HG02678 (cell line): ENCODE results near the gene NKX3-2.

Source experiments
- ATAC-seq: cut with Tn5 transposase; IDR thresholded peaks from one replicate; pipeline ENCODE4 v1.9.1; 2021; ENCODE audit warnings: mild to moderate bottlenecking, moderate library complexity; ENCODE audit not compliant: unreplicated experiment

The NKX3-2 gene

DNA sequence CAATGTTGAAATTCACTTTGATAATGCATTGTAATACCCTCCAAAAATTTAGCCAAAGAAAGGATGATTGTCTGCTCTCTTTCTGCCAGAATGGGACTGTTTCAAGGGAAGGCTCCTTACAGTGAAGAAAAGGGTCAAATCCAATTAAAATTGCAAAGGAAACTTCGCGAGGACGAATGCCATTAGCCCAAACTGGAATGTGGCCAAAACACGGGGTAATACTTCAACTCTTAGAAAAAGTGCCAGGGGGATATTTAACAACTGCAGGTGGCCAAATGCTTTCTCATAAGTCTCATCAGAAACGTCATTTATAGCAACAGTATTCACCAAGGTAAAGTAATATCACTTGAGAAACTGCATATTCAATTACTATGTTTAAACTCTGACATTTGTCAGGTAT is 29.0 kb downstream of the NKX3-2 start:
- ATAC-seq = no peak

DNA sequence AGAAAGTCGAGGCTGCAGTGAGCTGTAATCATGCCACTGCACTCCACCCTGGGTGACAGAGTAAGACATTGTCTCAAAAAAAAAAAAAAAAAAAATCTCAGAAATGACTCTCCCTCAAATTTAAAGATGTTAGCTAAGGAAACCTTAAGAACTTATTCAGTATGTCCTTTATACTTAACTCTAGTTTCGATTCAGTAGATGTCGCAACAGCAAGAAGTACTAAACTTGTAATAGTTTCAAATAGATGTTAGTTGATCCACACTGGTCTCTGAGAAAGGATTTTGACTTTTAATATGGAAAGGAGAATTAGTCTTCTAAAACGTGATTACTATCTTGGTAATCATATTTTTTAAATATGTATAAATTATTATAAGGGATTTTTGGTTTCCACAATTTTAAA is 29.6 kb downstream of the NKX3-2 start:
- ATAC-seq = no peak

DNA sequence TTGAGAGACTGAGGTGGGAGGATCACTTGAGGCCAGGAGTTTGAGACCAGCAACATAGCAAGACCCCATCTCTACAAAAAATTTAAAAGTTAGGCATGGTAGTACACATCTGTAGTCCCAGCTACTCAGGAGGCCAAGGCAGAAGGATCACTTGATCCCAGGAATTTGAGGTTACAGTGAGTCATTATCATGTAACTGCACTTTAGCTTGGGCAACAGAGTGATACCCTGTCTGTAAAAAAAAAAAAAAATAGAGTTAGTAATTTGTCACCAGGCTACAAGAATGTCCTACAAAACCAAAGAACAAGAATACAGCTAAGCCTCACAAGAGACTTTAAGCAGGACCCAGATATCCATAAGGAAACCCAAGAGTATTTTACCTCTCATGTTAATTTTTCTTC is 33.2 kb downstream of the NKX3-2 start:
- ATAC-seq = no peak

DNA sequence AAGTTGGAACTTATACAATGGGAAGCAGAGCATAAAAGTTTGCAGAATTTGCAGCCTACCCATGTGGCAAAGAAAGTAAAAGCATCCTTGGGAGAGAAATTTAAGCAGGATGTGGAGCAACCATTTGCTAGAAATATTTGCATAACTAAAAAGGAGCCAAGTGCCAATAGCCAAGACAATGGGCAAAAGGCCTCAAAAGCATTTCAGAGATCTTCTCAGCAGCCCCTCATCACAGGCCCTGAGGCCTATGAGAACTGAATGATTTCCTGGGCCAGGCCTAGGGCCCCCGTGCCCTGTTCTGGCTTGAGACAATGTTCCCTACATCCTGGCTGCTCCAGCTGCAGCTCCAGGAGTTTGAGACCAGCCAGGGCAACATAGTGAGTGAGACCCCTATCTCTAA is 34.9 kb downstream of the NKX3-2 start:
- ATAC-seq = no peak

DNA sequence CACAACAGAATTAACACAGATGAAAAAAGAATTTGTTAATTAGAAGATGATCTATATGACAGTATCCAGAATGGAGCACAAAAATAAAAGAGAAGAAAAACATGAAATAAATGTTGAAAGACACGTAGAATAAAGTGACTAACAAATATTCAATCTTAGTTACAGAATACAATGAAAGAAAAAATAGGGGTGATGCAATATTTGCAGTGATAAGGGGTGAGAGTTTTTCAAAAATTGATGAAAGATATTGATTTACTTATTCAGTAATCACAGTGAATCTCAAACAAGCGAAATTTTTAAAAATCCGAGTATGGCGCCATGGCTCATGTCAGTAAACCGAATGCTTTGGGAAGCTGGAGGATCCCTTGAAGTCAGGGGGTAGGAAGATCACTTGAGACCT is 39.9 kb downstream of the NKX3-2 start:
- ATAC-seq = no peak

DNA sequence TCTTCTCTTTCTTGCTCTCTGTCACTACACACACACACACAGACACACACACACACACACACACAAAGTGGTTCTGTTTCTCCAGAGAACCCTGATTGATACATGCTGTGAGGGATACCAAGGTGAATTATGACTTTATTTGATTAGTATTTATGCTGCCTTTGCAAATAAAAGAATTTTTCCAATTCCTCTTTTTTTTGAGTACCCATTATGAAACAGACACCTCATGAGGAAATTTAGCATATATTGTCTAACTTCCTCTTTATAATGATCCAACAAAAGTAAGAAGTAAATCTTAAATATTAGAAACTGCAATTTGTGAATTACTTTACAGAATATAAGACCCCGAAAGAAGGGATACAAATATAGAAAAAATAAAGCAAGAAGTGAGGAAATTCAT is 45.8 kb downstream of the NKX3-2 start:
- ATAC-seq = no peak

DNA sequence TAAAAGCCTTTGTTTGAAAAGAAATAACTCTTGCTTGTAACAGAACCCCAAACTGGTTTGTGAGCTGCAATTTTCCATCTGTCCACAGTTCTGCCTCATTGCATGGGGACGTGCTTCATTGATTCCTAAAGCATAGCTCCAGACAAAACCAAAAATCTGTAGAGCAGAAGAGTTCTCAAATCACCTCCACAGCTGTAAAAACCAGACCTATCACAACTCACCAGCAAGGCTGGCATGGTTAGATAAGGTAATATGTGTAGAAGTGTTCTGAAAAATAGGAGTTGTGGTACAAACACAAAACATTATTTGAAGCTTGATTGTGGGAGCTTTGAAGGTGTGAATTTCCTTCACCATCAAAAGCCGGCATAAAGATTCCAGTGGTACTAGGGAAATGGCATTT is 47.7 kb downstream of the NKX3-2 start:
- no peak for ATAC-seq

DNA sequence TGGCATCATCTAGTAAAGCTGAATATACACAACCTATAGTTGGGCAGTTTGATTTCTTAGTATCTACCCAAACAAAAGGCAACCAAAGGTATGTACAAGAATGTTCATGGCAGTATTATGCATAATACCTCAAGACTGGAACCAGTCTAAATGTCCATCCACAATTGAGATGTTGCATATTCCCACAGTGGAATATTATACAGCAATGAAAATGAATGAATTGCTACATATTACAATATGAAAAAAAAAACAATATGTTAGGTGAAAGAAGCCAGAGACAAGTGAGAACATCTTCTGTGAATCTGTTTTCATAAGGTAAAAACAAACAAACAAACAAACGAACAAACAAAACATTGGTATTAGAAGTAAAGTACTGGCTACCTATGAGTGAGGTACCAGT is 48.6 kb downstream of the NKX3-2 start:
- no peak for ATAC-seq

DNA sequence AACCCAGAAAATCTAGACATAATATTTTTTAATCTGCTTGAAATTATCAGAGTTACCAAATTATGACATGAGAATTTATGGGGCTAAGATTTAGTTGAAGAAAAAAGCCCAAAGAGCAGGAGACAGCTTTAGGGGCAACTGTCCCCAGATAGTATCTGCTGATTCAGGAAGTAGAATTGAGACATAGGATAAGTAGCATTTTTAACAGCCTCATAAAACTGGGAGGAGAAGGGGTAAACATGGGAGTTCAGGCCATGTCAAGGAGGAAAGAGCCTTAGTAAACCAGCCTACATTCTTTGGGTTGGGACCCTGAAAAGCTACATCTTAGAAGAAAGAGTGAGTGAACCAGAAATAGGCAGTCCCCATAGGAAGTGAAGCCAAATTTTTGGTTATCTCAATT is 50.5 kb downstream of the NKX3-2 start:
- no peak for ATAC-seq

DNA sequence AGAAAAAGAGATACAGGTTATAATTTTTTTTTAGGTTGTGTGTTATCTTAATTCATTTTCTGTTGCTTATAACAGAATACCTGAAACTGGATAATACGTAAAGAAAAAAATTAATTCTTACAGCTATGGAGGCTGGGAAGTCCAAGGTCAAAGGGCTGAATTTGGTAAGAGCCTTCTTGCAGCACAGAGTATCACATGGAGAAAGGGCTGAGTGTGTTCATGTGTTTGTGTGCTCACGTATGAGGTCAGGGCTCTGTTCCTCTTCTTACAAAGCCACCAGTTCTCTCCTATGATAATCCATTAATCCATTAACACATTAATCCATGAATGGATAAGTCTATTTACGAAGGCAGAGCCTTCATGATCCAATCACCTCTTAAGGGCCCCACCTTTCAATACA is 51.6 kb downstream of the NKX3-2 start:
- no peak for ATAC-seq
